Neural cell (in vitro differentiated cells): Measurements from ENCODE around the gene CIB4. TPM values are rescaled to one million over a fixed set of nuclear protein-coding genes. Genes with fewer than 3 reads are reported as not detected.

Source experiments
- H2AFZ ChIP-seq: fragments of 200-600, 300-800 bp; sonication (generic), shearing (Covaris generic); 2 replicates; pipeline ENCODE4 v1.6.0; 2014; ENCODE audit warnings: low read depth, mild to moderate bottlenecking, antibody characterized with exemption, low read length, moderate library complexity
- H3F3A ChIP-seq: fragments of 200-600 bp; shearing (Covaris generic); 2 replicates; pipeline ENCODE4 v1.6.1; 2016; ENCODE audit warnings: mild to moderate bottlenecking, moderate library complexity, mixed read lengths, antibody characterized with exemption, low read length; ENCODE audit not compliant: insufficient read depth, poor library complexity, severe bottlenecking
- H3K27ac ChIP-seq: fragments of 200-600, 300-800 bp; sonication (generic), shearing (Covaris generic); 2 replicates; pipeline ENCODE4 v1.5.1; 2014; ENCODE audit warnings: mild to moderate bottlenecking, low read length, moderate library complexity
- H3K27me3 ChIP-seq: fragments of 300-800, 200-600 bp; sonication (generic), shearing (Covaris generic); 2 replicates; pipeline ENCODE4 v1.6.0; 2014; ENCODE audit warnings: mild to moderate bottlenecking, low read depth, low read length, moderate library complexity; ENCODE audit not compliant: insufficient read depth
- H3K36me3 ChIP-seq: fragments of 300-800, 200-600 bp; sonication (generic), shearing (Covaris generic); 2 replicates; pipeline ENCODE4 v1.5.1; 2014; ENCODE audit warnings: mild to moderate bottlenecking, antibody characterized with exemption, low read length, moderate library complexity; ENCODE audit not compliant: insufficient read depth
- H3K4me2 ChIP-seq: fragments of 300-800, 200-600 bp; sonication (generic), shearing (Covaris generic); 2 replicates; pipeline ENCODE4 v1.6.0; 2014; ENCODE audit warnings: mild to moderate bottlenecking, low read length
- H3K4me3 ChIP-seq: fragments of 300-800, 200-600 bp; sonication (generic), shearing (Covaris generic); 2 replicates; pipeline ENCODE4 v1.5.1; 2014; ENCODE audit warnings: mild to moderate bottlenecking, low read length, moderate library complexity
- H3K79me2 ChIP-seq: fragments of 200-600 bp; shearing (Covaris generic); replicated peaks from 2 replicates; pipeline ENCODE4 v1.6.0; 2014; ENCODE audit warnings: mild to moderate bottlenecking, low read length, moderate library complexity; ENCODE audit not compliant: insufficient read depth
- H3K9ac ChIP-seq: fragments of 300-800, 200-600 bp; sonication (generic), shearing (Covaris generic); 2 replicates; pipeline ENCODE4 v1.6.1; 2016; ENCODE audit warnings: mild to moderate bottlenecking, low read length, mixed read lengths
- H3K9me2 ChIP-seq: fragments of 200-600 bp; shearing (Covaris generic); 2 replicates; pipeline ENCODE4 v1.6.1; 2016; ENCODE audit warnings: mild to moderate bottlenecking, low read length, mixed read lengths; ENCODE audit not compliant: insufficient read depth
- H3K9me3 ChIP-seq: fragments of 200-600, 300-800 bp; sonication (generic), shearing (Covaris generic); 2 replicates; pipeline ENCODE4 v1.6.1; 2016; ENCODE audit warnings: mild to moderate bottlenecking, mixed run types, low read length, moderate library complexity, mixed read lengths
- H4K20me1 ChIP-seq: fragments of 200-600 bp; shearing (Covaris generic); 2 replicates; pipeline ENCODE4 v1.6.1; 2016; ENCODE audit warnings: mild to moderate bottlenecking, mixed run types; ENCODE audit not compliant: insufficient read depth
- CTCF ChIP-seq: fragments of 450-650 bp; IDR thresholded peaks from 2 replicates; pipeline ENCODE4 v1.5.1; 2014; ENCODE audit warnings: antibody characterized with exemption, mild to moderate bottlenecking, moderate library complexity; ENCODE audit not compliant: poor library complexity, severe bottlenecking
- EP300 ChIP-seq: fragments of 450-650 bp; conservative IDR thresholded peaks from 2 replicates; pipeline ENCODE4 v1.6.1; 2014; ENCODE audit warnings: antibody characterized with exemption, mild to moderate bottlenecking, moderate library complexity; ENCODE audit not compliant: poor library complexity, severe bottlenecking
- EZH2 ChIP-seq: fragments of 200-600, 300-800 bp; shearing (Covaris generic), sonication (generic); IDR thresholded peaks from 2 replicates; pipeline ENCODE4 v1.6.1; 2014; ENCODE audit warnings: antibody characterized with exemption, low read length, borderline replicate concordance, mild to moderate bottlenecking; ENCODE audit not compliant: insufficient read depth, poor library complexity, severe bottlenecking
- MXI1 ChIP-seq: fragments of 450-650 bp; conservative IDR thresholded peaks from 2 replicates; pipeline ENCODE4 v1.6.1; 2014; ENCODE audit warnings: antibody characterized with exemption, mild to moderate bottlenecking; ENCODE audit not compliant: poor library complexity, severe bottlenecking
- POLR2AphosphoS5 ChIP-seq: IDR thresholded peaks from 2 replicates; pipeline ENCODE4 v1.6.1; 2012
- RAD21 ChIP-seq: fragments of 450-650 bp; conservative IDR thresholded peaks from 2 replicates; pipeline ENCODE4 v1.6.1; 2014; ENCODE audit warnings: antibody characterized with exemption, mild to moderate bottlenecking, moderate library complexity
- REST ChIP-seq: IDR thresholded peaks from 2 replicates; pipeline ENCODE4 v1.6.1; 2012; ENCODE audit warnings: borderline replicate concordance
- SMC3 ChIP-seq: fragments of 450-650 bp; conservative IDR thresholded peaks from 2 replicates; pipeline ENCODE4 v1.6.1; 2014; ENCODE audit warnings: antibody characterized with exemption, mild to moderate bottlenecking, moderate library complexity; ENCODE audit not compliant: poor library complexity
- TAF1 ChIP-seq: IDR thresholded peaks from 2 replicates; pipeline ENCODE4 v1.6.1; 2012; ENCODE audit warnings: low read depth
- polyA plus RNA-seq: library from polyadenylated mRNA; depleted of rRNA; stranded (reverse); fragments of >200 nt; gene quantifications from 2 replicates; pipeline ENCODE4 v1.2.3, GENCODE V29; 2014

The CIB4 gene
- polyA plus RNA-seq, 1 donor from 2014 or later = not detected

- H3K4me2 ChIP-seq = no peak overlapping the region
- H3K79me2 ChIP-seq = no peaks in the 10 kb centered on the region
- no peaks in the 10 kb centered on the region for H3K36me3 ChIP-seq
- no peaks in the 10 kb centered on the region for H3F3A ChIP-seq
- H3K27ac ChIP-seq = no peak overlapping the region
- no peaks in the 10 kb centered on the region for H3K27me3 ChIP-seq
- no peaks in the 10 kb centered on the region for H4K20me1 ChIP-seq
- H3K9me3 ChIP-seq = no peaks in the 10 kb centered on the region
- H3K9me2 ChIP-seq = no peaks in the 10 kb centered on the region
- no peak overlapping the region for H3K4me3 ChIP-seq
- TF ChIP-seq CTCF = no peak
- TF ChIP-seq RAD21 = no peak
- TF ChIP-seq MXI1 = no peak
- TF ChIP-seq TAF1 = no peak
- TF ChIP-seq SMC3 = no peak
- no peak for TF ChIP-seq EP300
- no peak overlapping the region for H3K9ac ChIP-seq
- H2AFZ ChIP-seq = no peak overlapping the region
Measured at GRCh38 chr2:26649322-26649721, 8.2 kb upstream of the CIB4 start.

DNA sequence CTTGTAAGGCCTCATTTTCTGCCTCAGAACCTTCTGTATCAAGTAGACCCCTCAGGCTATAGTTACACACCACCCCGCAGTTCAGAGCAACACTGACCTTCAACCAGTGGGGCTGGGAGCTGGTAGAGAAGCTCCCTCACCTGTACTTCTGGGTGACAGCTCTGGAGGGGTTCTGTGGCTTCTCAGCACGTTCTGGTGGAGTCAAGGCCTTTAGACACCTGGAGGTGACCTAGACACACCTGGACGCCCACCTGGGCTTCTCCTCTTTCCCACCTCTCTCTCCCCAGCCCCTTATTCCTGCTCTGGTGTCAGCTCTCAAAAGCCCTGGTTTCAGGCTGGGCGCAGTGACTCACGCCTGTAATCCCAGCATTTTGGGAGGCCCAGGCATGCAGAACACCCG lies 7.3 kb upstream of the CIB4 start:
- Histone ChIP-seq H3K9me2 (no peaks in the 10 kb centered on the region), H3K4me3 (no peak overlapping the region), H3K4me2 (no peak overlapping the region), H3K27ac (no peak overlapping the region), H2AFZ (no peak overlapping the region), H3K27me3 (no peaks in the 10 kb centered on the region), H3K79me2 (no peaks in the 10 kb centered on the region), H3K36me3 (no peaks in the 10 kb centered on the region), H3K9me3 (no peaks in the 10 kb centered on the region), H3K9ac (no peak overlapping the region), H4K20me1 (no peaks in the 10 kb centered on the region), H3F3A (no peaks in the 10 kb centered on the region)
- no peak for TF ChIP-seq RAD21
- no peak for TF ChIP-seq EZH2
- TF ChIP-seq CTCF = no peak
- no peak for TF ChIP-seq EP300
- no peak for TF ChIP-seq SMC3
- no peak for TF ChIP-seq POLR2AphosphoS5
- no peak for TF ChIP-seq REST
- TF ChIP-seq TAF1 = no peak
- TF ChIP-seq MXI1 = no peak
